OCI-LY3 (cell line): ENCODE measurements around the gene KLHL3.

Experiments
- H2AFZ ChIP-seq: fragments of 200-600, 300-600 bp; shearing (Covaris generic); 2 replicates; pipeline ENCODE4 v1.6.0; 2014; ENCODE audit warnings: antibody characterized with exemption, low read depth, low read length
- H3K27ac ChIP-seq: fragments of 200-600, 300-600 bp; sonication (generic); 2 replicates; pipeline ENCODE4 v1.5.1; 2014; ENCODE audit warnings: mild to moderate bottlenecking, low read length, moderate library complexity, mixed read lengths
- H3K27me3 ChIP-seq: fragments of 200-600, 300-600 bp; sonication (generic); 2 replicates; pipeline ENCODE4 v1.6.1; 2014; ENCODE audit warnings: low read depth, low read length, mixed read lengths
- H3K36me3 ChIP-seq: fragments of 200-600, 300-600 bp; sonication (generic); replicated peaks from 2 replicates; pipeline ENCODE3; 2014; ENCODE audit warnings: low read depth, low read length, mixed read lengths
- H3K4me1 ChIP-seq: fragments of 300-600, 200-600 bp; sonication (generic); 2 replicates; pipeline ENCODE4 v1.6.1; 2014; ENCODE audit warnings: low read length, mixed read lengths
- H3K4me2 ChIP-seq: fragments of 200-600, 300-600 bp; sonication (generic); 2 replicates; pipeline ENCODE4 v1.6.1; 2014; ENCODE audit warnings: low read length, mixed read lengths
- H3K4me3 ChIP-seq: fragments of 300-600, 200-600 bp; sonication (generic); 2 replicates; pipeline ENCODE4 v1.5.1; 2014; ENCODE audit warnings: antibody characterized with exemption, mild to moderate bottlenecking, low read length, moderate library complexity
- H3K79me2 ChIP-seq: fragments of 300-600, 200-600 bp; shearing (Covaris generic); 2 replicates; pipeline ENCODE4 v1.6.1; 2014; ENCODE audit warnings: mild to moderate bottlenecking, low read length, mixed read lengths
- H3K9ac ChIP-seq: fragments of 300-600, 200-600 bp; shearing (Covaris generic); 2 replicates; pipeline ENCODE4 v1.6.0; 2014; ENCODE audit warnings: mild to moderate bottlenecking, low read length, moderate library complexity
- H3K9me3 ChIP-seq: fragments of 200-600, 300-600 bp; shearing (Covaris generic); 2 replicates; pipeline ENCODE4 v1.6.1; 2014; ENCODE audit warnings: low read length, mixed read lengths; ENCODE audit not compliant: insufficient read depth
- H4K20me1 ChIP-seq: fragments of 200-600, 300-600 bp; sonication (generic); 2 replicates; pipeline ENCODE4 v1.6.1; 2016; ENCODE audit warnings: low read length, mixed read lengths; ENCODE audit not compliant: insufficient read depth
- CTCF ChIP-seq: fragments of 200-600, 300-600 bp; sonication (generic); IDR thresholded peaks from 2 replicates; pipeline ENCODE4 v1.5.1; 2014; ENCODE audit warnings: antibody characterized with exemption, low read length, low read depth
- EZH2phosphoT487 ChIP-seq: fragments of 200-600 bp; shearing (Covaris generic); IDR thresholded peaks from 2 replicates; pipeline ENCODE4 v1.6.1; 2018; ENCODE audit warnings: antibody characterized with exemption, mixed run types, low read depth

KLHL3 gene

GRCh38 chr5:137605411-137605810, 130.5 kb downstream of the KLHL3 start:
- Histone ChIP-seq H2AFZ (no peak overlapping the region), H3K9ac (no peak overlapping the region), H3K4me2 (no peak overlapping the region), H3K27me3 (peaks cover 14% of the 10 kb centered on the region), H3K9me3 (no peaks in the 10 kb centered on the region), H3K79me2 (no peaks in the 10 kb centered on the region), H3K4me1 (no peaks in the 10 kb centered on the region), H3K36me3 (no peaks in the 10 kb centered on the region), H3K27ac (no peak overlapping the region), H4K20me1 (no peaks in the 10 kb centered on the region), H3K4me3 (no peak overlapping the region)
- TF ChIP-seq CTCF (no peak), EZH2phosphoT487 (no peak)

- no peak overlapping the region for H3K9ac ChIP-seq
- TF ChIP-seq CTCF = no peak
- no peak for TF ChIP-seq EZH2phosphoT487
Observed at GRCh38 chr5:137604348-137605095, 131.4 kb downstream of the KLHL3 start.

DNA sequence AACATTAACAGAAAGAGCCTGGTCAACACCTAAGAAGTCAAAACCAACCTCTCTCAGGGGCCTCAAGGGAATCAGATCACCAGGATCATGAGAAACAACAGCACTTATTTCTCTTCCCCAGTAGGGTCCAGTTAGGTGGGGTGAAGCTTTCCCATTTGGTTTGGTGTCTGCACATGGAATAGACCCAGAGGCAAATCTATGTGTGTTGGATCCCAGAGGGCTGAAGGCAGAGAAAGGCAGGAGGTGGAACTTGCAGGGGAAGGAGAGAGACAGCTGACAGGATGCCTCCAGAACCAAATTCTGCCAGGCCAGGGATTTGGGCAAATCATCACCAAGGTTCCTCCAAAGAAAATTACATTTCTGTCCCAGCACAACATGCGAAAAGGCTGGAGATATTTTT, 132.0 kb downstream of the KLHL3 start:
- no peaks in the 10 kb centered on the region for H3K4me1 ChIP-seq
- H3K36me3 ChIP-seq = no peaks in the 10 kb centered on the region
- H3K4me2 ChIP-seq = no peak overlapping the region
- H3K79me2 ChIP-seq = no peaks in the 10 kb centered on the region
- no peak overlapping the region for H3K4me3 ChIP-seq
- no peaks in the 10 kb centered on the region for H3K9me3 ChIP-seq
- no peak overlapping the region for H2AFZ ChIP-seq
- H4K20me1 ChIP-seq = no peaks in the 10 kb centered on the region
- no peak overlapping the region for H3K27ac ChIP-seq
- TF ChIP-seq CTCF (no peak), EZH2phosphoT487 (no peak)
- no peak overlapping the region for H3K9ac ChIP-seq
- H3K27me3 ChIP-seq = peaks cover 24% of the 10 kb centered on the region

More at GRCh38 chr5:137604348-137605095, 131.4 kb downstream of the KLHL3 start:
- H3K4me1 ChIP-seq = no peaks in the 10 kb centered on the region
- no peaks in the 10 kb centered on the region for H3K36me3 ChIP-seq
- no peaks in the 10 kb centered on the region for H3K9me3 ChIP-seq
- H3K4me2 ChIP-seq = no peak overlapping the region
- no peak overlapping the region for H2AFZ ChIP-seq
- no peaks in the 10 kb centered on the region for H4K20me1 ChIP-seq
- no peak overlapping the region for H3K27ac ChIP-seq
- H3K79me2 ChIP-seq = no peaks in the 10 kb centered on the region
- H3K27me3 ChIP-seq = peaks cover 21% of the 10 kb centered on the region
- H3K4me3 ChIP-seq = no peak overlapping the region

DNA sequence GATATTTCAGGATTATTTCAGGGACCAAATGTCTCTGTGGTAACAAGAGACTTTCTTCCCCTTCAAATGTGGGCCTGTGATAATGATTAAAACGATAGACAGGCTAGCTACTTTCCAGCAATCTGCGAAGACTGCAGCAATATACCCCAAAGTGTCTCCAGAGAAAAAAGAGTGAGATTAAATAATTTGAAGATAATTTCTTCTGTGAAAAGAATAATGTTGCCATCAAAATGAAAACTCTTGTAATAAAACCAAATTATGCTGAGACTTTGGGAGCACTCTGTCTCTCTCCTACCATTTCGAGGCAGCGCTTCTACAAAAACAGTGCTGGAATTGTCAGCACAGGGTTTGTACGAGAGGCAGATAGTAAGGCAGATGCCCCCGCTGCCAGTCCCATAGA, 132.5 kb downstream of the KLHL3 start:
- peaks cover 22% of the 10 kb centered on the region for H3K27me3 ChIP-seq
- no peak overlapping the region for H3K27ac ChIP-seq
- no peaks in the 10 kb centered on the region for H3K36me3 ChIP-seq
- TF ChIP-seq CTCF (no peak), EZH2phosphoT487 (no peak)
- no peaks in the 10 kb centered on the region for H3K9me3 ChIP-seq
- no peak overlapping the region for H3K4me3 ChIP-seq
- H3K4me1 ChIP-seq = no peaks in the 10 kb centered on the region
- H2AFZ ChIP-seq = no peak overlapping the region
- H3K4me2 ChIP-seq = no peak overlapping the region
- no peaks in the 10 kb centered on the region for H4K20me1 ChIP-seq
- no peak overlapping the region for H3K9ac ChIP-seq
- H3K79me2 ChIP-seq = no peaks in the 10 kb centered on the region
